Measurements from ENCODE around the gene PTPRCAP. TPM values are rescaled to one million over a fixed set of nuclear protein-coding genes. Genes with fewer than 3 reads are reported as not detected.
"Not testable (repeated sequence)": the region's sequence is repeated elsewhere in the genome, so short reads cannot be mapped to it uniquely, and the experiment has no call there.

PTPRCAP gene
- polyA plus RNA-seq, 1 donor from 2014 or later, result 1,093 TPM

GRCh38 chr11:67429722-67430121, 7.8 kb downstream of the PTPRCAP start:
- Mint-ChIP-seq H3K36me3 (no peaks in the 10 kb centered on the region), H3K9me3 (no peaks in the 10 kb centered on the region), H3K27ac (peak overlapping the region in 2 of 3 donors; percentile 82 to 99), H3K4me3 (peak overlapping the region; percentile 9 to 98 (median 70)), H3K4me1 (peaks cover 20 to 25% (median 22%) of the 10 kb centered on the region in 3 donors), H3K27me3 (no peaks in the 10 kb centered on the region)

- Mint-ChIP-seq H3K27me3 (no peaks in the 10 kb centered on the region), H3K36me3 (no peaks in the 10 kb centered on the region), H3K4me1 (peaks cover 19 to 22% (median 22%) of the 10 kb centered on the region in 3 donors), H3K4me3 (peak overlapping the region; percentile 97 to 100 (median 98)), H3K9me3 (no peaks in the 10 kb centered on the region), H3K27ac (peak overlapping the region in 2 of 3 donors; percentile 82 to 99)
Measured at GRCh38 chr11:67429038-67429668, 8.3 kb downstream of the PTPRCAP start.

DNA sequence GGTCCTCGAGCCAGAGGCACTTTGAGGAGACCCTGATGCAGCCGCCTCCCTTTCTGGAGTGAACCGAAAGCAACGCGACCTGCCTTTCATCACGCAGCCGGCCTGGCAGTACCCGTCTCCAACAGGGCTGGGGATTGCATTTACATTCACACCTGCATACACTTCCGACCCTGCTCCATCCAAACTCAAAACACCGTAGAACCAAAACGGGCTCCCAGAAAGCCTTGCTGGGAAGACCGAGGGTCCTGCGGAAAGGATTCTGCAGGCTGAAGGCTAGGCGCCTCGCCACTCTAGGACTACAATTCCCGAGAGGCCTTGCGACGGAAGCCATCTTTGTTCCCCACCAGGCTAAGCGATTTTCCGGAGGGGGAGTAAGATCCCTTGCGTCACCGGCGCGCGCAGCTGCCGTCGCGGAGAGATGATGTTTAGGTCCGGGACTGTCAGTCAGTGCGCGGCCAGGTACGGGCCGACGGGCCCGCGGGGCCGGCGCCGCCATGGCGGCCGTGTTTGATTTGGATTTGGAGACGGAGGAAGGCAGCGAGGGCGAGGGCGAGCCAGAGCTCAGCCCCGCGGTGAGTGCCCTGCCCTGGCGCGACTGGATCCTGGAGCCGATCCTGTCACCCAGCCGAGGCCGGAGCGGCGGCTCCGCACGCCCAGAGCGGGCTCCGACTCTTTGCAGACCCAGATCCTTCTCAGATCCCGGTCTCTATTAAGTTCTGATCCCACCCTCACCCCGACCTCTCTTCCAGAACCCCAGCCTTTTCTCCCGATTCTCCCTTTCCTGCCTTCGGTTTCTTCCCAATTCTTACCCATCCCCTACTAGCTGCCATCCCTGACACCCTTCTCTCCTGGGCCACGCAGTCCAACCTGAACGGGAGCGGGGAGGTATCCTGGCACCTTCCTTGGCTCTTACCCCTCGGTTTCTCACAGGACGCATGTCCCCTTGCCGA, 9.2 kb downstream of the PTPRCAP start, which contains the start of gene RPS6KB2:
TSS of gene RPS6KB2 (plus strand) at position 443 of the 950 bp plus-strand sequence. CDS start at position 495, 52 bp downstream.
- peak within 1 kb of the TSS; percentile 97 to 100 (median 98) for H3K4me3 Mint-ChIP-seq
- peak within 1 kb of the TSS; percentile 73 to 99 (median 96) for H3K27ac Mint-ChIP-seq
- no peaks in the 10 kb centered on the region for H3K9me3 Mint-ChIP-seq
- H3K27me3 Mint-ChIP-seq, result no peaks in the 10 kb centered on the region
- H3K36me3 Mint-ChIP-seq, result no peaks in the 10 kb centered on the region
- H3K4me1 Mint-ChIP-seq, result peaks cover 16 to 18% (median 18%) of the 10 kb centered on the region in 3 donors

- H3K9me3 Mint-ChIP-seq, H3K27me3 Mint-ChIP-seq, H3K36me3 Mint-ChIP-seq: not testable (repeated sequence)
- Mint-ChIP-seq H3K4me1 (peaks cover 14 to 17% (median 16%) of the 10 kb centered on the region in 3 donors), H3K27ac (peak overlapping the region; percentile 73 to 99 (median 96)), H3K4me3 (peak overlapping the region; percentile 97 to 100 (median 98))
Measured at GRCh38 chr11:67427364-67427859, 10.1 kb downstream of the PTPRCAP start.

DNA sequence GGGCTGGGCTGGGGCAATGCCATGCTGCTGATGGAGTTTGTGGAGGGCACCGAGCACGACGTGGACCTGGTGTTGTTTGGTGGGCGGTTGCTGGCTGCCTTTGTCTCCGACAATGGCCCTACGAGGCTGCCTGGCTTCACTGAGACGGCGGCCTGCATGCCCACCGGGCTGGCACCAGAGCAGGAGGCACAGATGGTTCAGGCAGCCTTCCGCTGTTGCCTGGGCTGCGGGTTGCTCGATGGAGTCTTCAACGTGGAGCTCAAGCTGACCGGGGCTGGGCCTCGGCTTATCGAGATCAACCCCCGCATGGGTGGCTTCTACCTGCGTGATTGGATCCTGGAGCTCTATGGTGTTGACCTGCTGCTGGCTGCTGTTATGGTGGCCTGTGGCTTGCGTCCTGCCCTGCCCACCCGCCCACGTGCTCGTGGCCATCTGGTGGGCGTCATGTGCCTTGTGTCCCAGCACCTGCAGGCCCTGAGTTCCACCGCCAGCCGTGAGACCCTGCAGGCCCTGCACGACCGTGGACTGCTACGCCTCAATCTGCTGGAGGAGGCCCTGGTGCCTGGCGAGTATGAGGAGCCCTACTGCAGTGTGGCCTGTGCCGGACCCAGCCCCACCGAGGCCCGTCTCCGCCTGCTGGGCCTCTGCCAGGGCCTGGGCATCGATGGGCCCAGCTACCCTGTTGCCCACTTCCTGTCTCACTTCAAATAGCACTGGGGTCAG, 13.4 kb downstream of the PTPRCAP start:
- peak overlapping the region in 2 of 4 donors; percentile 5 to 72 for H3K4me3 Mint-ChIP-seq
- no peak overlapping the region for H3K27ac Mint-ChIP-seq
- H3K4me1 Mint-ChIP-seq, result peaks cover 10 to 25% (median 20%) of the 10 kb centered on the region in 3 donors
- peaks cover 1% of the 10 kb centered on the region for H3K36me3 Mint-ChIP-seq
- H3K9me3 Mint-ChIP-seq, result no peaks in the 10 kb centered on the region
- H3K27me3 Mint-ChIP-seq, result no peaks in the 10 kb centered on the region

DNA sequence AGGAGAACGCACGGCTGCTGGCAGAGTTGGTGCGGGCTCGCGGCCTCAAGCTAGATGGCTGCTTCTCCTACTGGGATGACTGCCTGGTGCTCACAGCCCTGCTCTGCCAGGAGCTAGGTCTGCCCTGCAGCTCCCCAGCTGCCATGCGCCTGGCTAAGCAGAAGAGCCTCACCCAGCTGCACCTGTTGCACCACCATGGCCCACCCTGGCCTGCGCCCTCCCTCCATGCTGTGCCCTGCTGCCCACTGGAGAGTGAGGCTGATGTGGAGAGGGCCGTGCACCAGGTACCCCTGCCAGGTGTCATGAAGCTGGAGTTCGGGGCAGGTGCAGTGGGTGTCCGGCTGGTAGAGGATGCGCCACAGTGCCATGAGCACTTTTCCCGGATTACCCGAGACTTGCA, 14.0 kb downstream of the PTPRCAP start:
- Mint-ChIP-seq H3K4me3 (peak overlapping the region in 1 of 4 donors; percentile 72), H3K36me3 (peaks cover 1% of the 10 kb centered on the region), H3K9me3 (no peaks in the 10 kb centered on the region), H3K4me1 (peaks cover 10 to 28% (median 20%) of the 10 kb centered on the region in 3 donors), H3K27me3 (no peaks in the 10 kb centered on the region), H3K27ac (peak overlapping the region in 1 of 3 donors; percentile 78)

- no peaks in the 10 kb centered on the region for H3K9me3 Mint-ChIP-seq
- H3K27ac Mint-ChIP-seq, result peak overlapping the region in 1 of 3 donors; percentile 78
- peak overlapping the region in 2 of 4 donors; percentile 34 to 72 for H3K4me3 Mint-ChIP-seq
- peaks cover 8 to 26% (median 23%) of the 10 kb centered on the region in 3 donors for H3K4me1 Mint-ChIP-seq
- H3K36me3 Mint-ChIP-seq, result peaks cover 1% of the 10 kb centered on the region
- H3K27me3 Mint-ChIP-seq, result no peaks in the 10 kb centered on the region
Measured at GRCh38 chr11:67422891-67423290, 14.6 kb downstream of the PTPRCAP start.

DNA sequence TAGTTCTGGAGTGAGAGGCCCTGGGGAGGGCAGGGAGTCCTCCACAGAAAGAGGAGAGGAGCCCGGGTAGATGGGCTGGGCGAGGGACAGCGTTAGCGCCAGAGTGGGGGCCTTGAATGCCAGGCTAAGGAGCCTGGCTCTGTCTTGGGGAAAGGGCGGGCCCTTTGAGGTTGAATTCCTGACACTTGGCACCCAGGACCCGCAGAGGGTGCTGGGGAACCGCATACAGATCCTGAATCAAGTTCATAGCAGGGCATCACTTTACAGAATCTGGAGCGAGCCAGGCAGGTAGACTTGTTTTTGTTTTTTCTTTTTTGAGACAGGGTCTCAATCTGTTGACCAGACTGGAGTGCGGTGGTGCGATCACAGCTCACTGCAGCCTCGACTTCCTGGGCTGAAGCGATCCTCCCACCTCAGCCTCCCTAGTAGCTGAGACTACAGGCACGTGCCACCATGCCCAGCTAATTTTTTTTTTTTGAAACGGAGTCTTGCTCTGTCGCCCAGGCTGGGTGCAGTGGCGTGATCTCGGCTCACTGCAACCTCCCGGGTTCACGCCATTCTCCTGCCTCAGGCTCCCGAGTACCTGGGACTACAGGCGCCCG, 16.0 kb downstream of the PTPRCAP start:
- Mint-ChIP-seq H3K27ac (peak overlapping the region in 2 of 3 donors; percentile 26 to 96), H3K9me3 (no peaks in the 10 kb centered on the region), H3K4me3 (peak overlapping the region; percentile 65 to 85 (median 77)), H3K36me3 (peaks cover 1% of the 10 kb centered on the region), H3K4me1 (peaks cover 12 to 30% (median 29%) of the 10 kb centered on the region in 3 donors), H3K27me3 (no peaks in the 10 kb centered on the region)

DNA sequence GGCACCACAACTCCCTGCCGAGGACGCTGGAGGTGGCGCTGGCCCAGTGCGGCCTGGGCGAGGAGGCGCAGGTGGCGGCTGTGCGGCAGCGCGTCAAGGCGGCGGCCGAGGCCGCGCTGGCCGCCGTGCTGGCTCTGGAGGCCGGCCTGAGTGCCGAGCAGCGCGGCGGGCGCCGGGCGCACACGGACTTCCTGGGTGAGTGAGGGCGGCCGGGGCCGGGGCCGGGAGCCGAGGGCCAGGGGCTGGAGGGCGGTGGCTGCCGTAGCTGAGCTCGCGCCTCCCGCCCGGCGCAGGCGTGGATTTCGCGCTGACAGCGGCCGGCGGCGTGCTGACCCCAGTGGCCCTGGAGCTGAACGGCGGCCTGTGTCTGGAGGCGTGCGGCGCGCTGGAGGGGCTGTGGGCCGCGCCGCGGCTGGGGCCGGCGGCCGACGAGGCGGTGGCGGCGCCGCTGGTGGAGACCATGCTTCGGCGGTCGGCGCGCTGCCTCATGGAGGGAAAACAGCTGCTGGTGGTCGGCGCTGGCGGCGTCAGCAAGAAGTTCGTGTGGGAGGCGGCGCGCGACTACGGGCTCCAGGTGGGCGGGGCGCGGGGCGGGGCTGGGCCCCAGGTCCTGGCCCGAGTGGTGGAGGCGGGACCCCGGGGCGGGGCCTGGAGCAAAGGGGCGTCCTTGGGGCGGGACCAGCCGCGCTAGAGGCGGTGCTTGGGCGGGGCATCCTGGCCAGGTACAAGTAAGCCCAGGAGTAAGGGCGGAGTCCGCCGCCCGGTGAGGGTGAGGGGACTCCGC, 16.6 kb downstream of the PTPRCAP start:
- H3K27me3 Mint-ChIP-seq, result no peaks in the 10 kb centered on the region
- peaks cover 18 to 36% (median 35%) of the 10 kb centered on the region in 3 donors for H3K4me1 Mint-ChIP-seq
- H3K36me3 Mint-ChIP-seq, result peaks cover 1% of the 10 kb centered on the region
- peak overlapping the region; percentile 26 to 96 (median 96) for H3K27ac Mint-ChIP-seq
- no peaks in the 10 kb centered on the region for H3K9me3 Mint-ChIP-seq
- peak overlapping the region; percentile 82 to 96 (median 87) for H3K4me3 Mint-ChIP-seq

DNA sequence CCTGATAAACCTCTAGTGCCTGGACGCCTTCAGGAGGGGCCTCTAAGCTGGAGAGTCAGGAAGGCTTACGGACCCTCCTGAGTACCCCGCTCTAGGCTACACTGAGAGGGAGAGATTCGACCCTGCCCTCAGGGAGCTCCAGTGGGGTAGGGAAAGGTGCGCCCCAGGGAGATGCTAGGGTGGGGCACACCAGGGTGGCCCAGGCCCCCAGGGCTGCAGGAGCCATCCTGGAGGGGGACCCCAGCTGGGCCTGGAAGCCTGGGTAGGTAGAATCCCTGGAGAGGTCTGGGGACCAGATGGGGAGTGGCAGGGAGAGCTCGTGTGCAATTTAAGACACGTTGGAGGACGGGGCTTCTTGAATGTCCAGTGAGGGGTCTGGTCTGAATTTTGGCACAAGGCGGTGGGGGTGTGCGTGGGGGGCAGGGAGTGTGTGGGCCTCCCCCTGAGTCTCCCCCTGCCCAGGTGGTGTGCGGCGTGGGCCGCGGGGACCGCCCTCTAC, 17.3 kb downstream of the PTPRCAP start:
- Mint-ChIP-seq H3K27ac (peak overlapping the region in 2 of 3 donors; percentile 89 to 96), H3K4me3 (peak overlapping the region; percentile 82 to 96 (median 90)), H3K36me3 (peaks cover 1% of the 10 kb centered on the region), H3K9me3 (no peaks in the 10 kb centered on the region), H3K27me3 (no peaks in the 10 kb centered on the region), H3K4me1 (peaks cover 18 to 36% (median 34%) of the 10 kb centered on the region in 3 donors)

DNA sequence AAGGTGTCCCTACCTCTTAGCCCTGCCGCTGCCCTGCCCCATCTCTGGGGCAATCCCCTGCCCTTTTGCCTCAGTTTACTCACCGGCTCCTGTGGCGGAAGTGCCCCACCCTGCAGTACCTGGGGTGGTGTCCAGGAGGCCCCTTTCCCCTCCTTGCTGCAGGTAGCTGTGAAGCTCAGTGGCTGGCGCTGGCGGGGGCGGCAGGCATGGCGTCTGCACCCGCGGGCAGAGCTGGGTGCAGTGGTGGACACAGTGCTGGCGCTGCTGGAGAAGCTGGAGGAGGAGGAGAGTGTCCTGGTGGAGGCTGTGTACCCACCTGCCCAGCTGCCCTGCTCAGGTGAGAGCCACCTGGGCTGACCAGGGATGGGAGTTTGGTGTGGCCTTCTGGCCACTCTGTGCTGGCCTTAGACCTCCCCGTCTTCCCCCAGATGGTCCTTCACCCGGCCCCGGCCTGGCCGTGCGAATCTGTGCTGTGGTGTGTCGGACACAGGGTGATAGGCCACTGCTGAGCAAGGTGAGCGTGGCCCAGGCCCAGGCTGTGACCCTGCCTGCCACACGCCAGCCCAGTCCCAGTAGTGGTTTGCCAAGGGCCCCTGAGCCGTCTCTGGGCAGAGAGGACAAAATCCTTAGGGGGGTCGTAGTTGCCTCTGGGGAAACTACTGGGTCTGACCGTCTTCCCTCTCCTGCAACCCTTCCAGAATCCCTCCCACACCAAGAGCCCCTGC, 18.0 kb downstream of the PTPRCAP start:
- H3K36me3 Mint-ChIP-seq, result peaks cover 1% of the 10 kb centered on the region
- H3K9me3 Mint-ChIP-seq, result no peaks in the 10 kb centered on the region
- no peaks in the 10 kb centered on the region for H3K27me3 Mint-ChIP-seq
- peak overlapping the region; percentile 82 to 96 (median 90) for H3K4me3 Mint-ChIP-seq
- peak overlapping the region; percentile 85 to 96 (median 89) for H3K27ac Mint-ChIP-seq
- H3K4me1 Mint-ChIP-seq, result peaks cover 21 to 36% (median 34%) of the 10 kb centered on the region in 3 donors

GRCh38 chr11:67418476-67419281, 18.8 kb downstream of the PTPRCAP start:
- Mint-ChIP-seq H3K4me1 (peaks cover 21 to 36% (median 34%) of the 10 kb centered on the region in 3 donors), H3K9me3 (no peaks in the 10 kb centered on the region), H3K27ac (peak overlapping the region; percentile 85 to 96 (median 89)), H3K4me3 (peak overlapping the region; percentile 82 to 96 (median 88)), H3K27me3 (no peaks in the 10 kb centered on the region), H3K36me3 (peaks cover 1% of the 10 kb centered on the region)

All from IgD-negative memory B cell (primary cell).